HG03045 (cell line): Measurements from ENCODE around the gene ST8SIA4.

ENCODE experiments used
- ATAC-seq: cut with Tn5 transposase; IDR thresholded peaks from one replicate; pipeline ENCODE4 v1.9.1; 2021; ENCODE audit warnings: mild to moderate bottlenecking, moderate library complexity; ENCODE audit not compliant: unreplicated experiment

ST8SIA4 gene

DNA sequence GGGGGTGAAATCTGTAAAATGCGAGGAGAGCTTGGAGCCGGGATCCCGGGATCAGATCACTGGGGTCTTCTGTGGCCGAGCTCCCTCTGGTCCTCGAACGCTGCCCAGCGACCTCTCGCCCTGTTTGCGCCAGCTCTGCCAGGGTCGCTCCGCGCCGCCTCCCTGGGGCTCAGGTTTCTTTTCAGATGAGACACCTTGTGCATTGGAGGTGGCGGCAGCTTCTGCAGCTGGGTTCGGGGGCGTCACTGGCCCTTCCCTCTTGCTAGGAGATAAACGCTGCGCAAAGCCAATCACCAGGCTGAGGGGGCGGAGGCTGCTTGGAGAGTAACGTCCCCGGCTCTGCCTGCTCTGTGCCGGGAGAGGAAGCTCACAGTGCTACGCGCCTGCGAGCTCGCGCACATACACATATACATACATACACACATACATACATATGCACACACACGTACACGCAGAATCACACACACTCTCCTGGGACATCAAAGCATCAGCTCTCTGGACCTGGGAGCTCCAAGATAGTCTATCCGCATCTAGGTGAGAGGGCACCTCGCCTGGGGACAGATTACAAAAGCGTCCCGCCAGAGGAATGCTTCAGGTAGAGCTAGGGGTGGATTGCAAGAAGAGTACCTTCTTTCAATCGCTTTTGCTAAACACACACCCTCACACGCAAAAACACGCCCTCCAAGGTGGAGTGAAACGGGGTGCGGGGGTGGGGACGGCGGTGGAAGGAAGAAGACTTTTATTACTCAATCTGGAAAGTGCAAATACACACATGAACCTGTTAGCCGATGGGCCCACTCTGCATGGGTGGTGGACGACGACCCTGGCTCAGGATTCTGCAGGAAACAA lies at the start of gene ST8SIA4:
TSS of gene ST8SIA4 (minus strand) at position 244 of the 849 bp plus-strand sequence. CDS start 327 bp downstream, outside the sequence.
- peak; percentile 76 for ATAC-seq

- no peak for ATAC-seq
Measured at GRCh38 chr5:100950985-100951384, 47.9 kb upstream of the ST8SIA4 start.

- no peak for ATAC-seq
Measured at GRCh38 chr5:100913298-100913697, 10.2 kb upstream of the ST8SIA4 start.

DNA sequence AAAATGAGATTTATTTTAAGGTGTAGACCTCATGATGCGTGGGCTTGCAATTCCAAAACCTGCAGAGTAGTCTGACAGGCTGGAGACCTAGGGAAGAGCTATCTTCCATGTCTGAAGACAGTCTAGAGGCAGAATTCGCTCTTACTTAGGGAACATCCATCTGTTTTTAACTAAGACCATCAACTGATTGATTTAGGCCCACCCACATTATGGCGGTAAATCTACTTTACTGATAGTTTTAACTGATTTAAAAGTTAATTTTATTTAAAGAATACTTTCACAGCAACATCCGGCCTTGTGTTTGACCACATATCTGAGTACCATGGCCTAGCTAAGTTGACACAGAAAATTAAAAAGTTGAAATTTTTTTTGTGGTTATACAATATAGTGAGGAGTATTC lies 6.0 kb upstream of the ST8SIA4 start:
- ATAC-seq, result no peak

DNA sequence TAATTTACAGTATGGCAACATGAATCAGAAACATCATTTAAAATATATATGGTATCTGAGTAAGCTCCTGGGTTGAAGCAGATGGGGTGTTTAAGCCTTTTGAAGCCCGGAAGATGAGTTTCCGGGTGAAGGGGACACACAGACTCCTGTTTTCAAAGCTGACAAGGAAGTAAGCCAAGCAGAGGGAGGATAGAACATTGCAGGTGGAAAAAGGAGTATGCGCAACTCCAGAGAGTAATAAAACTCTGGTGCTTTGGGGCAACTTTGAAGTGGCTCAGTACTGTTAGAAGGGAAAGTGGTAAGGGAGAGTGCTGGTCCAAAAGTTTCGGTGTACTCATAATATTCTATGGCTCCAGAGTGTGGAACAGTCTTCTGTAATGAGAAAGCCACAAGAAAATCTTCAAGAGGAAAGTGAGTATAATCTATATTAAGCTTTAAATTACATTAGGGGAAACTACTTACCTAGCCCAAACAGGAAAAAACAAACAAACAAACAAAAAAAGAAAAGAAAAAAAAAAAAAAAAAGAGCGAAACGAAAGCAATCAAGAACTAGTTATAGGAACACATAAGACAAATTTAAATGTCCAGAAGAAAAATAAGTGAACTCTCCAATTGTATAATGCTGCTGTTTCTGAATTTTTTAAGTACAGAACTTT lies 2.3 kb upstream of the ST8SIA4 start:
- no peak for ATAC-seq

DNA sequence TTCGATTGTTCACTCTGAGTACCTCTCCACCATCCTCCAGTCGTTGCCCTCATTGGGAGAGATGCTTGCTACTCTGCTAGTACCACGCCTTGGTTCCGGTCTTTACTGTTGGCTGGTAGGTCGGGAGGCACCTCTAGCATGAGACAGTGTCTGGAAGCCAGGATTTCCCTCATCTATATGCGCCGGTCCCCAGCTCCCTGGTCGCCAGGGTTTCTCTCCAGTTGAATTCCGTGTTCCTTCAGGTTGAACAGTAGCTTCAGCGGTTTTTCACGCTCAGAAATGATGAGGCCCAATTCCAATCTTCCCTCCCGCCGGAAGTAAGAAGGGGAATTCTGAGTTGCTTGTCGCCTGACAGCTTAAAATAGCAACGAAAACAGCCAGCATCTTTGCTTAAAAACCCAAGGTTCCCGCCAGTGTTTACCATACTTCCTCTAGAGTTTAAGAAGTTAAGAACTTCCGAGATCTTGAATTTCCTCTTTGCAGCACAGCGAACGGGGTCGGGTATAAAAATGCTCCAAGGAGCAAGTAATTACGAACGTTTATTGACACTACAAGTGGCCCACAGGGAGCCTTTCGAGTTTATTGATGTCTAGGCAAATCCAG lies 1.3 kb upstream of the ST8SIA4 start:
- ATAC-seq, result peak; percentile 29

DNA sequence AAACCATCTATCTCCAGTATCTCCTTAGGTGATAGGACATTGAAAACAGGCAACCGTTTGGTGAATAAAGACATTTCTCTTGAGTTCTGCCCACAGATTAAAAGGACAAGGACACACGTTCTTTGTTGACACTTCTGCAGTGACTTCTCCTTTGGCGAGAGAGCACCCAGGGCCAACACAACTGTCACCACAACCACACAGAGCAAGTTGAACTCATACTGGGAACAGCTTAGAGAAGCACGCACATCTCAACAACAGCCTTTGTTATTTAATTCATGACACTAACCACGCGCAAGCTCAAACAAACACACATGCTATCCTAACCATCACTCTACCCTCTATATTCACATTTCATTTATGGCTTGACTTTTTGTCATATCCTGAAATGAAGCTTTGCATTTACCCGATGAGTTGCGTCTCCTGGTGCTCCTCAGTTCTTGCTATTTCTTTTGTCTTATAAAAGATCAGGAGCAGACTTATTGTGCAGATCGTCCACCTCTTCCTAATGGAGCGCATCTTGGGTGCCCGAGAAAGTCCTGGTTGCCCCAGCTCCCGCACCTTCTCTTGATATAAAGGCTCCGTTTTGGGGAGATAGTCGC lies 543 bp downstream of the ST8SIA4 start:
- ATAC-seq, result no peak

- ATAC-seq, result no peak
Measured at GRCh38 chr5:100901821-100902341, 1.2 kb downstream of the ST8SIA4 start.

GRCh38 chr5:100900796-100901781 lies 2.0 kb downstream of the ST8SIA4 start:
- peak; percentile 36 for ATAC-seq

DNA sequence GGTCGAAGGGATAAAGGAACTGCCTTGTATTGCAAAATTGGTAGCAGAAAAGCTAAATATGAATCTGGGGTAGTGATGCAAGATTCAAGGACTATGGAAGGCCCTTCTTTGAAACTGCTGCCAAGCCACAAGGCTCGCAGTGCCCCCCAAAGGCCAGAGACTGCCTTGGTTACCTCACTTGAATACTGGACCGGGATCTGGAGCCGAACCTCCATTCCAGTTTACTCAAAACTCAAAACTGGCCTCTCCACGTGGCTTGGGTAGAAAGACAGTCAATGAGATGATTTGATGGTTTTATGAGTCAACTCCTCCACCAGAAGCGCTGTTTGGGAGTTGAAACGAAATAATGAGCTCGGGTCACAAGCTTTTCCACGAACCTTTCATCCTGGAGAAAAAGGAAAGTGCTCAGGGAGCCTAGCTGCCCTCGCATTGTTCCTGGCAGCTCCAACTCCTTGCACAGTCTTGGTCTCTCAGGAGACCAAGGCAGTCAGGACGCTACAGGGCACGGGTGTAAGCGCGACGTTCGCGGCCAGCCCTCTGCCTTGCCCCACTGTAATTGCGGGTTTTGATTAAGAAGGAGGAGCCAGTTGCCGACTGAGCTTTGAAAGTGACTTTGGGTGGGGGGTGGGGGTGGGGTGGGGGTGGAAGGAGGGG lies 2.8 kb downstream of the ST8SIA4 start:
- ATAC-seq, result peak; percentile 8

- no peak for ATAC-seq
Measured at GRCh38 chr5:100899675-100900074, 3.4 kb downstream of the ST8SIA4 start.

DNA sequence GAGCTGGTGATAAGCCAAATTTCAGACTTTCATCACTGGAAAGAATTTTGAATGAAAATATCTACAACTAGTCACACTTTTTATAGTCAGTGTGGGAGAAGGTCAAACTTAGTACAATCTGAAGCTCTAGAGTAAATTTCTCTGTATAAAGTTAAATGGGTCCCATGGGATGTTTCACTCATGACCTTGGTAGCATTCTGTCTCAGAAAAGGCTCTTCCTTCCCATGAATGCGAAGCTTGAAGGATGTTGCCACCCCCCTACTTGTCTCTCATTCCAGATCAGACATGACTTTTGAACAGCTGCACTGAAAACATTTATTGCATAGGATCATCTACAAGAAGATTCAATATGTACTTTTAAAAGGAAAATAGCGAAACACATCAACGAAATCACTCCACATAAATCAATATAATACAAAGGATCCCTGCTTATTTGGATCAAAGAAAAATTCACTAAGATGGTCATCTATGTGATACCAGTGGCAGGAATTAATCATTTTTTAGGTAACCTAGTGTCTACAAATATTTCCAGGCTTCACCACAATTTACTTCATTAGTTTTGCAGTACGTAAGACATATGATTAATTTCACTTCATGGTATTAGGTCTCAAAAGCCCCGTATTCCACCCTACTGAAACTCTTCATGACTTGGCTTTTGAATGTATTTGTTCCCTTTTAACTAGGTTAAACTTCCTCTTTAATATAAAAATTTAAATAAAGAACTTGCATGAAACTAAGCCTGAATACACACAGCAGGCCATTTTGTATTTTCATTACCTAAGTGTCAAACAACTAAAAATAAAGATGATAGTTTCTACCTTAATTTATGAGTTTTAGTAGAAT lies 4.4 kb downstream of the ST8SIA4 start:
- no peak for ATAC-seq

DNA sequence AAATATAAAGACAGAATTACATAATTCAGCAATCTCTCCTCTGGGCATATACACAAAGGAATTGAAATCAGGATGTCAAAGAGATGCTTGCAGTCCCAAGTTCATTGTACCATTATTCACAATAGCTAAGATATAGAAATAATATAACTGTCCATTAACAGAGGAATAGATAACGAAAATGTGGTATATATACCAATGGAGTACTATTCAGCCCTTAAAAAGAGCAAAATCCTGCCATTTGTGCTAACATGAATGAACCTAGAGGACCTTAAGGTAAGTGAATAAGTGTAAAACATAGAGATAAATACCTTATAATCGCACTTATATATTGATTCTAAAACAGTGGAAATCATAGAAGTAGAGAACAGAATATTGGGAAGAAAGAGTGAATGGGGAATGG lies 7.0 kb downstream of the ST8SIA4 start:
- no peak for ATAC-seq

DNA sequence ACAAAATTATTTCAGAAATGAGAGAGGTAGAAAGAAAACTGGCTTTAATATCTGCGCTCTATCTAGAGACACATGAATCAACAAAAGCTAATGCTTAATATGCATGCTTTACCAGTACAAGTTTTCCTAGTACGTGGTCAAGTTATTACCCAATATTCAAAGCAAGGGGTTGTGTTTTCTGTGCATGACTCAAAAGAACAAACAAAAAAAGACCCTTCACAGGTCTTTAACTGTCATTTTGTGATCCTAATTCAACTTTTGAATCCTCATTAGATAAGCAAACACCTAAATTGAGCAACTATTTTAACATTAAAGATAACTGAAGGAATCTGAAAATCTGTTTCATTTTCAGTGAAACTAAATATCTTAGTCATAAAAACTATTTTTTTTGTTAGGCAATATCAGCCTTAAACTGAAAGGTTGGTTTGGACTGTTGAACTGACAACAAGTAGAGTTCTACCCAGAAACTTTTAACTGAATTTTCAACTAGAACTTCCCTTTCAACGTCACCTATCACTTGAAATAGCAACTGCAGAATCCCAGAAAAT lies 12.5 kb downstream of the ST8SIA4 start:
- ATAC-seq, result peak; percentile 64

- no peak for ATAC-seq
Measured at GRCh38 chr5:100889896-100890295, 13.2 kb downstream of the ST8SIA4 start.

GRCh38 chr5:100889165-100889743 lies 13.8 kb downstream of the ST8SIA4 start:
- ATAC-seq, result peak; percentile 46

DNA sequence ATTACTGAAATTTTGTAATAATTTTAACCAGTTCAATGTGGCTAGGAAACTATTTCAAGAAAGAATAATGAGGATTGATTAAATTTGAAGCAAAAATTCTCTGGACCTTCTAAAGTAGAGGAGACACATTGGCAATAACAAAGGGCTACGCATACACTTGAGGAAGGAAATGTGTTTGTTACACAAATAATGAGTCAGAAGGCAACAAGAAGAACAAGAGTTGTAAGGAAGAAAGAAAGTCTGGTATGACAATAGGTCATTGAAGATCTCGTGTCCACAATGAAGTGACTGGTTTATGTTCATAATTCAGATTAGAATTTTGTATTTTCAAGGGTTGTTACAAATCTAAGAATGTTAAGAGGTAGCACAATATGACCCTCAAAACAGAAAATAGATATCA lies 25.8 kb downstream of the ST8SIA4 start:
- ATAC-seq, result no peak
